ENCODE data around the gene CPHXL. TPM values are rescaled to one million over a fixed set of nuclear protein-coding genes. Genes with fewer than 3 reads are reported as not detected.

CPHXL gene
- total and polyA plus RNA-seq, 9 of the 15 experiments (the other 6 are each of a cell fraction or from before 2014, with no cell fraction given), result not detected

- TF ChIP-seq GTF2B (IDR thresholded peaks at IDR 0.05; ENCODE audit: extremely low read depth, insufficient read length) (no peak), RBM25 (IDR thresholded peaks at IDR 0.05; ENCODE audit: low read depth, low read length, severe bottlenecking) (no peak), CAMTA2 (CRISPR knock-in tag; conservative IDR thresholded peaks at IDR 0.05) (no peak), ZNF384 (IDR thresholded peaks at IDR 0.05; ENCODE audit: low read depth, low read length) (no peak)
Measured at GRCh38 chr16:75714661-75715060, 11.6 kb downstream of the CPHXL start (continued).

DNA sequence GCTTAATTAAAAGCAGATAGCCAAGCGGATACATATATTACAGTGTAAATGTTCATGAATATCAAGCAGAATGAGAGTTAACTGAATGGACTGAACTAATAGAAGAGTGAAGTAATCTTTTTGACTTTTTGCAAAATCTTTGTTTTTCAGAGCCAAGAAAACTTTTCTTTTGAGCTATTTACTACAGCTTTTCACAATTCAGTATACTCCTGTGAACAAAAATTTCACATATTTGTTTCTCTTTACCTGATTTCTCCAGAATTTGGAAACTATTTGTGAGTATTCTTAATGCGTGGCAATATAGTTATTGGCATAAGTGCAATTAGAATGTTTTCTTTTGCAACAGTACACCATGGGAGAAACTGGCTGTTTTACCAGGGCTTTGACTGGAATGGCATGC, 15.9 kb downstream of the CPHXL start:
- Histone ChIP-seq H3K4me2 (ENCODE audit: insufficient read depth, low read length) (no peak overlapping the region), H3K79me2 (ENCODE audit: control insufficient read depth, insufficient read depth, low read length) (no peaks in the 10 kb centered on the region), H2AFZ (ENCODE audit: low read depth, low read length) (no peak overlapping the region), H3K27me3 (ENCODE audit: control insufficient read depth in 2 of 2, insufficient read depth in 2 of 2, low read length in 2 of 2) (peaks cover 2 to 9% of the 10 kb centered on the region in 2 experiments; a peak in 2 of 5 replicates), H3K9me1 (ENCODE audit: control insufficient read depth, insufficient read depth, low read length) (no peaks in the 10 kb centered on the region), H3K4me1 (replicated peaks in 1 of 2; ENCODE audit: control insufficient read depth in 2 of 2, insufficient read depth in 2 of 2, low read length in 2 of 2) (no peaks in the 10 kb centered on the region), H3K27ac (ENCODE audit: extremely low read depth, low read depth, low read length) (no peak overlapping the region), H3K9ac (ENCODE audit: insufficient read depth in 1 of 2, low read depth in 2 of 2, low read length in 2 of 2) (no peak overlapping the region), H3K9me3 (replicated peaks; ENCODE audit: control insufficient read depth, insufficient read depth, low read depth, low read length) (no peaks in the 10 kb centered on the region; the same call in none of the 2 replicates), H3K36me3 (ENCODE audit: control insufficient read depth, insufficient read depth, low read length) (no peaks in the 10 kb centered on the region), H4K20me1 (replicated peaks; ENCODE audit: control insufficient read depth, insufficient read depth, low read length) (no peaks in the 10 kb centered on the region), H3K4me3 (no peak overlapping the region)
- intact Hi-C loops (cut with micrococcal nuclease), result no loop called here
- ChIA-PET POLR2A (no interaction called here), CTCF (ENCODE audit: low intra/inter-chr PET ratio) (no interaction called here)
- no peak for FAIRE-seq
- in situ Hi-C loops (cut with MboI), result no loop called here
- DNase-seq (ENCODE audit: extremely low read depth in 1 of 4, low spot score in 3 of 4), result no peak
- no TSS peak for BruUV-seq (replicated peaks)
- WGBS (ENCODE audit: insufficient coverage, low coverage, missing lambda C conversion rate), result 3% methylated on average over 2 of the region's 2 CpGs
- no peak for ATAC-seq
- TF ChIP-seq, protein P1, sequence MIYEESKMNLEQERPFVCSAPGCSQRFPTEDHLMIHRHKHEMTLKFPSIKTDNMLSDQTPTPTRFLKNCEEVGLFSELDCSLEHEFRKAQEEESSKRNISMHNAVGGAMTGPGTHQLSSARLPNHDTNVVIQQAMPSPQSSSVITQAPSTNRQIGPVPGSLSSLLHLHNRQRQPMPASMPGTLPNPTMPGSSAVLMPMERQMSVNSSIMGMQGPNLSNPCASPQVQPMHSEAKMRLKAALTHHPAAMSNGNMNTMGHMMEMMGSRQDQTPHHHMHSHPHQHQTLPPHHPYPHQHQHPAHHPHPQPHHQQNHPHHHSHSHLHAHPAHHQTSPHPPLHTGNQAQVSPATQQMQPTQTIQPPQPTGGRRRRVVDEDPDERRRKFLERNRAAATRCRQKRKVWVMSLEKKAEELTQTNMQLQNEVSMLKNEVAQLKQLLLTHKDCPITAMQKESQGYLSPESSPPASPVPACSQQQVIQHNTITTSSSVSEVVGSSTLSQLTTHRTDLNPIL (CRISPR knock-in tag; IDR thresholded peaks at IDR 0.05), result no peak
- TF ChIP-seq TCF3 (CRISPR knock-in tag; IDR thresholded peaks at IDR 0.05) (no peak), FOXK2 (conservative IDR thresholded peaks at IDR 0.05 in 1 of 2, IDR thresholded peaks at IDR 0.05 in 1 of 2; ENCODE audit: low read depth in 2 of 2) (no peak), ZNF311 (CRISPR knock-in tag; IDR thresholded peaks at IDR 0.05) (no peak), SPI1 (IDR thresholded peaks at IDR 0.05; ENCODE audit: borderline replicate concordance, low read depth, low read length) (no peak), ZNF75A (CRISPR knock-in tag; IDR thresholded peaks at IDR 0.05) (no peak), ATF7 (IDR thresholded peaks at IDR 0.05) (no peak), RAD21 (CRISPR knock-in tag; conservative IDR thresholded peaks at IDR 0.05 in 1 of 2, IDR thresholded peaks at IDR 0.05 in 1 of 2) (no peak), HNRNPH1 (optimal IDR thresholded peaks at IDR 0.05; ENCODE audit: low read depth, low read length) (no peak)
- TF ChIP-seq, protein P2, sequence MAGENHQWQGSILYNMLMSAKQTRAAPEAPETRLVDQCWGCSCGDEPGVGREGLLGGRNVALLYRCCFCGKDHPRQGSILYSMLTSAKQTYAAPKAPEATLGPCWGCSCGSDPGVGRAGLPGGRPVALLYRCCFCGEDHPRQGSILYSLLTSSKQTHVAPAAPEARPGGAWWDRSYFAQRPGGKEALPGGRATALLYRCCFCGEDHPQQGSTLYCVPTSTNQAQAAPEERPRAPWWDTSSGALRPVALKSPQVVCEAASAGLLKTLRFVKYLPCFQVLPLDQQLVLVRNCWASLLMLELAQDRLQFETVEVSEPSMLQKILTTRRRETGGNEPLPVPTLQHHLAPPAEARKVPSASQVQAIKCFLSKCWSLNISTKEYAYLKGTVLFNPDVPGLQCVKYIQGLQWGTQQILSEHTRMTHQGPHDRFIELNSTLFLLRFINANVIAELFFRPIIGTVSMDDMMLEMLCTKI (IDR thresholded peaks at IDR 0.05; ENCODE audit: partially characterized antibody), result no peak

Data from K562 (cell line).